K562 (cell line): ENCODE data around the gene PPAN. TPM values are rescaled to one million over a fixed set of nuclear protein-coding genes. Genes with fewer than 3 reads are reported as not detected.

Experiments used
- ATAC-seq: fragments of 200-7000 bp; cut with Tn5 transposase; 3 replicates; pipeline ENCODE4 v1.9.1; 2020; ENCODE audit warnings: moderate library complexity
- Bru-seq: library from RNA; stranded (reverse); fragments of 400-500 nt; gene quantifications from one replicate; lab custom pipeline; 2021; lab: Mats Ljungman, UMichigan
- BruChase-seq, 2 experiments: library from RNA; stranded (reverse); fragments of 400-500 nt; gene quantifications; one replicate each; lab custom pipeline; 2021; lab: Mats Ljungman, UMichigan
- BruUV-seq: library from RNA; stranded (reverse); fragments of 400-500 nt; replicated peaks from 2 replicates; lab custom pipeline; 2021; lab: Mats Ljungman, UMichigan
- CTCF ChIA-PET: fragments of 300-600 bp; formaldehyde crosslinking; extraction: SDS; loops from one replicate; lab custom pipeline; 2021; ENCODE audit warnings: low intra/inter-chr PET ratio; lab: Yijun Ruan, JAX
- POLR2A ChIA-PET: fragments of 300-600, 350-650 bp; sonication (Branson Sonifier 250); formaldehyde crosslinking; extraction: SDS; loops from one replicate; lab custom pipeline; 2021; ENCODE audit warnings: antibody characterized with exemption, inconsistent platforms; lab: Yijun Ruan, JAX
- DNase-seq, 4 experiments: peaks; one replicate each; pipeline versions ENCODE4 v3.0.0 to v3.0.0-alpha.2; 2011 to 2018; ENCODE audit warnings: low spot score in 3 of 4, mixed read lengths in 3 of 4; ENCODE audit errors: extremely low read depth in 1 of 4
- FAIRE-seq: peaks from 2 replicates; lab custom pipeline; 2011; peaks lifted over from hg19 to GRCh38; lab: Jason Lieb, UNC
- H2AFZ ChIP-seq: 2 replicates; pipeline ENCODE4 v1.6.0; 2011; ENCODE audit warnings: low read depth, low read length, control low read depth, inconsistent platforms
- H3K27ac ChIP-seq: fragments of 200-600 bp; 3 replicates; pipeline ENCODE4 v1.8.0; 2011; ENCODE audit warnings: low read depth, mild to moderate bottlenecking, control low read depth, inconsistent platforms, low read length, moderate library complexity, mixed read lengths; ENCODE audit errors: extremely low read depth
- H3K27me3 ChIP-seq, 2 experiments: fragments of 300-600 bp in 1 of 2; 2 replicates in 1 of 2; 3 replicates in 1 of 2; pipeline versions ENCODE4 v1.6.0 to v1.8.0; 2011; ENCODE audit warnings: inconsistent platforms in 2 of 2, low read length in 2 of 2, mild to moderate bottlenecking in 1 of 2, mixed read lengths in 1 of 2, moderate library complexity in 1 of 2; ENCODE audit not compliant: control insufficient read depth in 2 of 2, insufficient read depth in 2 of 2
- H3K36me3 ChIP-seq: fragments of 300-600 bp; 3 replicates; pipeline ENCODE4 v1.8.0; 2011; ENCODE audit warnings: mild to moderate bottlenecking, low read length, inconsistent platforms; ENCODE audit not compliant: control insufficient read depth, insufficient read depth
- H3K4me1 ChIP-seq, 2 experiments: fragments of 200-600 bp in 1 of 2; replicated peaks in 1 of 2; 2 replicates in 1 of 2; 3 replicates in 1 of 2; pipeline versions ENCODE4 v1.5.1 to v1.8.0; 2011; ENCODE audit warnings: inconsistent platforms in 2 of 2, low read length in 2 of 2, mild to moderate bottlenecking in 1 of 2, mixed read lengths in 1 of 2, moderate library complexity in 1 of 2; ENCODE audit not compliant: control insufficient read depth in 2 of 2, insufficient read depth in 2 of 2
- H3K4me2 ChIP-seq: 2 replicates; pipeline ENCODE4 v1.6.1; 2011; ENCODE audit warnings: low read length, control low read depth, inconsistent platforms, mixed read lengths; ENCODE audit not compliant: insufficient read depth
- H3K4me3 ChIP-seq: fragments of 200-600 bp; sonication (generic), shearing (Covaris generic); 2 replicates; pipeline ENCODE4 v1.5.1; 2016; ENCODE audit warnings: control low read depth, inconsistent platforms
- H3K79me2 ChIP-seq: fragments of 200-600 bp; 3 replicates; pipeline ENCODE4 v1.8.0; 2011; ENCODE audit warnings: low read length, inconsistent platforms; ENCODE audit not compliant: control insufficient read depth, insufficient read depth
- H3K9ac ChIP-seq, 2 experiments: 2 replicates each; pipeline versions ENCODE4 v1.6.0 to v1.6.1; 2011; ENCODE audit warnings: low read depth in 2 of 2, low read length in 2 of 2, control low read depth in 1 of 2, inconsistent platforms in 1 of 2, mild to moderate bottlenecking in 1 of 2, mixed read lengths in 1 of 2; ENCODE audit not compliant: insufficient read depth in 1 of 2
- H3K9me1 ChIP-seq: one replicate; pipeline ENCODE4 v1.6.0; 2011; ENCODE audit warnings: inconsistent platforms, mild to moderate bottlenecking, low read length, moderate library complexity; ENCODE audit not compliant: control insufficient read depth, insufficient read depth
- H3K9me3 ChIP-seq: replicated peaks from 2 replicates; pipeline ENCODE4 v1.5.1; 2011; ENCODE audit warnings: low read depth, low read length, inconsistent platforms; ENCODE audit not compliant: control insufficient read depth, insufficient read depth
- H4K20me1 ChIP-seq: replicated peaks from 2 replicates; pipeline ENCODE4 v1.6.1; 2011; ENCODE audit warnings: low read length, inconsistent platforms, mixed read lengths; ENCODE audit not compliant: control insufficient read depth, insufficient read depth
- PCBP1 ChIP-seq: fragments of 200-400 bp; formaldehyde crosslinking; IDR thresholded peaks from 2 replicates; pipeline ENCODE4 v1.6.1; 2018; ENCODE audit warnings: mild to moderate bottlenecking, low read depth, low read length; ENCODE audit not compliant: poor library complexity, severe bottlenecking
- SMARCA5 ChIP-seq: fragments of 450-650 bp; IDR thresholded peaks from 2 replicates; pipeline ENCODE4 v1.6.1; 2016
- SNIP1 ChIP-seq: fragments of 450-650 bp; IDR thresholded peaks from 2 replicates; pipeline ENCODE4 v1.7.1; 2017; ENCODE audit warnings: low read depth, mild to moderate bottlenecking
- TARDBP ChIP-seq: fragments of 450-650 bp; IDR thresholded peaks from 2 replicates; pipeline ENCODE4 v1.6.1; 2016
- ZBTB2 ChIP-seq: fragments of 450-650 bp; IDR thresholded peaks from 2 replicates; pipeline ENCODE4 v1.6.1; 2016; ENCODE audit warnings: antibody characterized with exemption
- ZNF311 ChIP-seq: fragments of 250-450 bp; sonication (Bioruptor Pico); IDR thresholded peaks from 2 replicates; pipeline ENCODE4 v1.4.0; 2020; ENCODE audit warnings: mild to moderate bottlenecking, moderate library complexity
- WGBS: fragments of 100-300 bp; shearing (Covaris generic); methylation state at CpG from one replicate; pipeline ENCODE4 v1.1.6; 2016; ENCODE audit warnings: low coverage, mixed read lengths; ENCODE audit not compliant: insufficient coverage; ENCODE audit errors: missing lambda C conversion rate; 5-methylcytosine and 5-hydroxymethylcytosine counted together
- in situ Hi-C: fragments of 300-500 bp; cut with MboI; formaldehyde crosslinking; loops from 4 replicates; pipeline ENCODE4 v1.15.0; 2018; ENCODE audit warnings: inconsistent platforms, mixed read lengths
- intact Hi-C: fragments of 100-400 bp; cut with micrococcal nuclease; formaldehyde crosslinking; loops from 2 replicates; pipeline ENCODE4 v1.14.2; 2022
- long read RNA-seq, 3 experiments: library from polyadenylated mRNA in 2 of 3; library from RNA in 1 of 3; unstranded in 2 of 3; stranded (forward) in 1 of 3; transcript quantifications; one replicate each; pipeline ENCODE4 v2.0.0, GENCODE V29; 2019 to 2022
- polyA minus RNA-seq, 3 experiments: library from RNA; depleted of rRNA, polyadenylated mRNA; stranded (reverse); fragments of >200 nt; gene quantifications; 2 replicates each; pipeline ENCODE4 v1.2.3, GENCODE V29; 2011
- polyA plus RNA-seq, 8 experiments: library from polyadenylated mRNA; depleted of rRNA in 4 of 8; stranded (reverse) in 5 of 8; unstranded in 3 of 8; fragments of >200 nt; fragmentation: Nextera tagmentation in 2 of 8; fragmentation: Illumina TruSeq in 1 of 8; extraction: Ambion mirVana in 2 of 8; extraction: Trizol in 1 of 8; gene quantifications; 2 replicates each; pipeline versions ENCODE4 v1.2.1 to v1.2.3, GENCODE V29; 2011 to 2014; ENCODE audit warnings: inconsistent platforms in 1 of 8, missing spikeins in 1 of 8
- total RNA-seq, 7 experiments: library from RNA; depleted of rRNA in 6 of 7; stranded (reverse); fragments of >200 nt in 6 of 7; fragmentation: Illumina TruSeq in 2 of 7; extraction: Trizol in 2 of 7; gene quantifications; 2 replicates each; pipeline versions ENCODE4 v1.2.1 to v1.2.3, GENCODE V29; 2011 to 2021; ENCODE audit warnings: low replicate concordance in 1 of 7
- TF ChIP-seq, protein P1 (sequence below), 2 experiments: IDR thresholded peaks; 2 replicates each; pipeline ENCODE4 v1.6.1; 2011; ENCODE audit warnings: borderline replicate concordance in 1 of 2, control low read depth in 1 of 2, low read depth in 1 of 2, low read length in 1 of 2, mild to moderate bottlenecking in 1 of 2, mixed read lengths in 1 of 2, moderate library complexity in 1 of 2; ENCODE audit not compliant: insufficient read depth in 1 of 2, insufficient read length in 1 of 2, poor library complexity in 1 of 2, severe bottlenecking in 1 of 2; ENCODE audit errors: extremely low read depth in 1 of 2
- TF ChIP-seq, protein P2 (sequence below): IDR thresholded peaks from 3 replicates; pipeline ENCODE4 v1.6.1; 2011; ENCODE audit warnings: borderline replicate concordance, mild to moderate bottlenecking; ENCODE audit not compliant: insufficient read length, insufficient read depth

Gene PPAN, protein sequence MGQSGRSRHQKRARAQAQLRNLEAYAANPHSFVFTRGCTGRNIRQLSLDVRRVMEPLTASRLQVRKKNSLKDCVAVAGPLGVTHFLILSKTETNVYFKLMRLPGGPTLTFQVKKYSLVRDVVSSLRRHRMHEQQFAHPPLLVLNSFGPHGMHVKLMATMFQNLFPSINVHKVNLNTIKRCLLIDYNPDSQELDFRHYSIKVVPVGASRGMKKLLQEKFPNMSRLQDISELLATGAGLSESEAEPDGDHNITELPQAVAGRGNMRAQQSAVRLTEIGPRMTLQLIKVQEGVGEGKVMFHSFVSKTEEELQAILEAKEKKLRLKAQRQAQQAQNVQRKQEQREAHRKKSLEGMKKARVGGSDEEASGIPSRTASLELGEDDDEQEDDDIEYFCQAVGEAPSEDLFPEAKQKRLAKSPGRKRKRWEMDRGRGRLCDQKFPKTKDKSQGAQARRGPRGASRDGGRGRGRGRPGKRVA
- 43.7 and 158 TPM in 2 replicates for total RNA-seq (2011; cell fraction: chromatin; rRNA removed; ENCODE audit: low replicate concordance)
- total RNA-seq (2011; cell fraction: nucleolus; rRNA removed) = 136 and 158 TPM in 2 replicates
- total RNA-seq (2011; cell fraction: nucleoplasm; rRNA removed) = 72.6 and 76.3 TPM in 2 replicates
- total RNA-seq (2014; rRNA removed) (111 and 141 TPM in 2 replicates), total RNA-seq (2014; rRNA removed; fragmentation: Illumina TruSeq; extraction: Trizol) (21.1 and 29.3 TPM in 2 replicates), total RNA-seq (2015; rRNA removed; fragmentation: Illumina TruSeq; extraction: Trizol) (76.2 and 78.6 TPM in 2 replicates), total RNA-seq (2021) (113 and 122 TPM in 2 replicates), polyA plus RNA-seq (2011; rRNA removed) (43.2 and 54.4 TPM in 2 replicates), polyA plus RNA-seq (2014; fragmentation: Illumina TruSeq; extraction: Trizol) (59.1 and 66.9 TPM in 2 replicates), polyA plus RNA-seq (2014; fragmentation: Nextera tagmentation; extraction: Ambion mirVana) (1 to 10 TPM; 2.2 to 4.9 TPM), polyA plus RNA-seq (2014; rRNA removed) (129 TPM in 2 replicates), polyA minus RNA-seq (2011; rRNA and poly(A)+ RNA removed) (26.1 and 49.0 TPM in 2 replicates), Bru-seq, nascent RNA (percentile 96 among the genes with signal in this experiment), BruChase-seq, experiment 1, labeled RNA remaining after a 2-hour chase (percentile 95 among the genes with signal in this experiment), BruChase-seq, experiment 2, labeled RNA remaining after a 6-hour chase (percentile 96 among the genes with signal in this experiment)
- 55.0 and 104 TPM in 2 replicates for polyA plus RNA-seq (2011; cell fraction: cytosol; rRNA removed)
- 120 and 211 TPM in 2 replicates for polyA plus RNA-seq (2011; cell fraction: nucleus; rRNA removed)
- polyA plus RNA-seq (2012) = 52.6 and 75.7 TPM in 2 replicates
- polyA minus RNA-seq (2011; cell fraction: cytosol; rRNA and poly(A)+ RNA removed) = 66.1 and 69.2 TPM in 2 replicates
- polyA minus RNA-seq (2011; cell fraction: nucleus; rRNA and poly(A)+ RNA removed) = 65.4 and 68.5 TPM in 2 replicates
- long read RNA-seq, experiment 1, transcript PPAN-208 (3 exons, 1,017 nt) = minor isoform, 5 of 619 reads
- long read RNA-seq, experiment 1, transcript PPAN-202 (11 exons, 1,575 nt) = minor isoform, 55 of 619 reads
- long read RNA-seq, experiment 1, transcript PPAN-201 (12 exons, 1,657 nt) = major isoform, 454 of 619 reads
- long read RNA-seq, experiment 1, partial matches to known transcripts = 48 of 619 reads
- long read RNA-seq, experiment 1, other reads (novel, unspliced or antisense) = 57 of 619 reads
- long read RNA-seq, experiment 2, transcript PPAN-201 (12 exons, 1,657 nt) = major isoform, 6 of 20 reads
- long read RNA-seq, experiment 2, transcript PPAN-208 (3 exons, 1,017 nt) = minor isoform, 5 of 20 reads
- long read RNA-seq, experiment 2, partial matches to known transcripts = 6 of 20 reads
- long read RNA-seq, experiment 2, other reads (novel, unspliced or antisense) = 2 of 20 reads
- long read RNA-seq, experiment 3, transcript PPAN-201 (12 exons, 1,657 nt) = major isoform, 142 of 174 reads
- long read RNA-seq, experiment 3, transcript PPAN-202 (11 exons, 1,575 nt) = minor isoform, 21 of 174 reads
- long read RNA-seq, experiment 3, partial matches to known transcripts = 3 of 174 reads
- long read RNA-seq, experiment 3, other reads (novel, unspliced or antisense) = 8 of 174 reads

- peak within 1 kb of the TSS; percentile 94 to 98 for H3K9ac ChIP-seq
- 0% methylated on average over 52 of the region's 71 CpGs for WGBS
- H3K36me3 ChIP-seq = peaks cover 44% of the 10 kb centered on the region
- peak within 1 kb of the TSS; percentile 77 for H3K4me3 ChIP-seq
- H3K9me1 ChIP-seq = no peaks in the 10 kb centered on the region
- peak; percentile 98 for FAIRE-seq
- intact Hi-C loops (no loop called here), in situ Hi-C loops (no loop called here)
- ChIA-PET CTCF (no interaction called here), POLR2A (interaction anchor here (0.5 to 3.9 kb wide), 12 partner anchors 10 to 282 kb away, joined by 3 to 49 read pairs (median 4); partner anchors contain the start of gene EIF3G)
- peaks cover 34 to 62% of the 10 kb centered on the region in 2 experiments for H3K4me1 ChIP-seq
- peak; percentile 95 to 100 (median 98) for DNase-seq
- peak; percentile 97 for ATAC-seq
- BruUV-seq = no TSS peak
- no peaks in the 10 kb centered on the region for H3K9me3 ChIP-seq
- peak within 1 kb of the TSS; percentile 96 for H3K27ac ChIP-seq
- peaks cover 37% of the 10 kb centered on the region for H3K79me2 ChIP-seq
- H4K20me1 ChIP-seq = no peaks in the 10 kb centered on the region; the same call in 1 of the 2 replicates
- peak within 1 kb of the TSS; percentile 91 for H3K4me2 ChIP-seq
- H3K27me3 ChIP-seq = no peaks in the 10 kb centered on the region
- H2AFZ ChIP-seq = peak within 1 kb of the TSS; percentile 75
- TF ChIP-seq PCBP1 (peak; percentile 89), TARDBP (no peak), ZBTB2 (peak; percentile 73; the same call in 1 of the 2 replicates), SMARCA5 (no peak), ZNF311 (CRISPR knock-in tag) (no peak), SNIP1 (no peak)
- TF ChIP-seq, protein P1, sequence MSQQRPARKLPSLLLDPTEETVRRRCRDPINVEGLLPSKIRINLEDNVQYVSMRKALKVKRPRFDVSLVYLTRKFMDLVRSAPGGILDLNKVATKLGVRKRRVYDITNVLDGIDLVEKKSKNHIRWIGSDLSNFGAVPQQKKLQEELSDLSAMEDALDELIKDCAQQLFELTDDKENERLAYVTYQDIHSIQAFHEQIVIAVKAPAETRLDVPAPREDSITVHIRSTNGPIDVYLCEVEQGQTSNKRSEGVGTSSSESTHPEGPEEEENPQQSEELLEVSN (IDR thresholded peaks at IDR 0.05; ENCODE audit: borderline replicate concordance in 1 of 2, extremely low read depth in 1 of 2, insufficient read depth in 1 of 2, insufficient read length in 1 of 2, low read depth in 1 of 2, low read length in 1 of 2, poor library complexity in 1 of 2, severe bottlenecking in 1 of 2) = peak; percentile 68 to 90
- TF ChIP-seq, protein P2, sequence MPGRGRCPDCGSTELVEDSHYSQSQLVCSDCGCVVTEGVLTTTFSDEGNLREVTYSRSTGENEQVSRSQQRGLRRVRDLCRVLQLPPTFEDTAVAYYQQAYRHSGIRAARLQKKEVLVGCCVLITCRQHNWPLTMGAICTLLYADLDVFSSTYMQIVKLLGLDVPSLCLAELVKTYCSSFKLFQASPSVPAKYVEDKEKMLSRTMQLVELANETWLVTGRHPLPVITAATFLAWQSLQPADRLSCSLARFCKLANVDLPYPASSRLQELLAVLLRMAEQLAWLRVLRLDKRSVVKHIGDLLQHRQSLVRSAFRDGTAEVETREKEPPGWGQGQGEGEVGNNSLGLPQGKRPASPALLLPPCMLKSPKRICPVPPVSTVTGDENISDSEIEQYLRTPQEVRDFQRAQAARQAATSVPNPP = no peak
These were observed at the start of gene PPAN for GRCh38 chr19:10106100-10106936. TSS of gene PPAN (plus strand) at chr19:10106362. CDS start at chr19:10106395, 33 bp downstream.
